WERI-Rb-1 (cell line): ENCODE measurements around the gene ATP2A1.
A peak's percentile ranks its signal among the peaks of the same experiment; 100 is the strongest.

Experiments
- DNase-seq: peaks from one replicate; pipeline ENCODE4 v3.0.0-alpha.2; 2020
- H3K27ac ChIP-seq: fragments of 250-450 bp; sonication (Bioruptor Pico); 2 replicates; pipeline ENCODE4 v1.5.1; 2020; ENCODE audit warnings: mild to moderate bottlenecking, moderate library complexity
- H3K27me3 ChIP-seq: fragments of 250-450 bp; sonication (Bioruptor Pico); 2 replicates; pipeline ENCODE4 v1.5.1; 2021; ENCODE audit warnings: mild to moderate bottlenecking, low read depth, moderate library complexity; ENCODE audit not compliant: insufficient read depth, severe bottlenecking
- H3K36me3 ChIP-seq: fragments of 250-450 bp; sonication (Bioruptor Pico); 2 replicates; pipeline ENCODE4 v1.5.1; 2020; ENCODE audit warnings: mild to moderate bottlenecking, moderate library complexity
- H3K4me3 ChIP-seq: 2 replicates; pipeline ENCODE4 v1.5.1; 2011; ENCODE audit warnings: low read depth, mild to moderate bottlenecking, control low read depth, low read length
- H3K9me3 ChIP-seq: fragments of 250-450 bp; sonication (Bioruptor Pico); 2 replicates; pipeline ENCODE4 v1.5.1; 2021; ENCODE audit warnings: mild to moderate bottlenecking, moderate library complexity; ENCODE audit not compliant: severe bottlenecking
- CTCF ChIP-seq: IDR thresholded peaks from 2 replicates; pipeline ENCODE4 v1.5.1; 2011; ENCODE audit warnings: low read depth, mild to moderate bottlenecking, control low read depth, inconsistent platforms, low read length

ATP2A1 gene

GRCh38 chr16:28918698-28919097 lies 40.4 kb downstream of the ATP2A1 start:
- no peak for TF ChIP-seq CTCF
- no peak overlapping the region for H3K27ac ChIP-seq
- H3K36me3 ChIP-seq = peaks cover 24% of the 10 kb centered on the region

GRCh38 chr16:28923231-28923587 lies 44.9 kb downstream of the ATP2A1 start:
- Histone ChIP-seq H3K27me3 (no peaks in the 10 kb centered on the region), H3K9me3 (no peaks in the 10 kb centered on the region), H3K36me3 (peaks cover 19% of the 10 kb centered on the region), H3K4me3 (no peak overlapping the region), H3K27ac (no peak overlapping the region; the same call in 1 of the 2 replicates)
- DNase-seq = no peak
- TF ChIP-seq CTCF = no peak

More at GRCh38 chr16:28918698-28919097, 40.4 kb downstream of the ATP2A1 start:
- no peaks in the 10 kb centered on the region for H3K27me3 ChIP-seq
- no peak for DNase-seq
- no peaks in the 10 kb centered on the region for H3K9me3 ChIP-seq
- no peak overlapping the region for H3K4me3 ChIP-seq

GRCh38 chr16:28923652-28924398 lies 45.5 kb downstream of the ATP2A1 start:
- peaks cover 15% of the 10 kb centered on the region for H3K36me3 ChIP-seq
- peak overlapping the region; percentile 41; the same call in 1 of the 2 replicates for H3K27ac ChIP-seq
- H3K9me3 ChIP-seq = no peaks in the 10 kb centered on the region
- no peak overlapping the region for H3K4me3 ChIP-seq
- TF ChIP-seq CTCF = no peak
- DNase-seq = peak; percentile 53
- no peaks in the 10 kb centered on the region for H3K27me3 ChIP-seq

- no peak for DNase-seq
- Histone ChIP-seq H3K9me3 (no peaks in the 10 kb centered on the region), H3K36me3 (peaks cover 10% of the 10 kb centered on the region), H3K27ac (peak overlapping the region; percentile 41; the same call in 1 of the 2 replicates), H3K4me3 (peak overlapping the region; percentile 94), H3K27me3 (no peaks in the 10 kb centered on the region)
- 0 out of 2 replicates have a peak, but pooled peaks have one; percentile 10 for TF ChIP-seq CTCF
These were observed 46.1 kb downstream of the ATP2A1 start for GRCh38 chr16:28924399-28924761.

- no peak for TF ChIP-seq CTCF
- Histone ChIP-seq H3K27me3 (no peaks in the 10 kb centered on the region), H3K27ac (peak within 1 kb of the TSS; percentile 96), H3K36me3 (peaks cover 6% of the 10 kb centered on the region; the same call in 1 of the 2 replicates), H3K9me3 (no peaks in the 10 kb centered on the region), H3K4me3 (peak within 1 kb of the TSS; percentile 94)
- peak; percentile 94 for DNase-seq
These were observed 46.6 kb downstream of the ATP2A1 start, which contains the start of gene RABEP2 for GRCh38 chr16:28924762-28925385. Gene RABEP2 (minus strand): TSS chr16:28925238. CDS start chr16:28925163, 75 bp downstream.
